Activated CD4-positive, alpha-beta T cell treated with anti-CD3 and anti-CD28 coated beads, Interleukin-10, Interleukin-2, amounts not matched to agents 100 ng/mL and 50 ng/mL, durations not matched to agents 16 hours and 8 hours (primary cell): ENCODE results near the gene PIK3R6.
"Not testable (repeated sequence)": the region's sequence is repeated elsewhere in the genome, so short reads cannot be mapped to it uniquely, and the experiment has no call there.

Source experiments
- DNase-seq: peaks from one replicate; pipeline ENCODE4 v3.0.0-alpha.2; 2020

The PIK3R6 gene

DNA sequence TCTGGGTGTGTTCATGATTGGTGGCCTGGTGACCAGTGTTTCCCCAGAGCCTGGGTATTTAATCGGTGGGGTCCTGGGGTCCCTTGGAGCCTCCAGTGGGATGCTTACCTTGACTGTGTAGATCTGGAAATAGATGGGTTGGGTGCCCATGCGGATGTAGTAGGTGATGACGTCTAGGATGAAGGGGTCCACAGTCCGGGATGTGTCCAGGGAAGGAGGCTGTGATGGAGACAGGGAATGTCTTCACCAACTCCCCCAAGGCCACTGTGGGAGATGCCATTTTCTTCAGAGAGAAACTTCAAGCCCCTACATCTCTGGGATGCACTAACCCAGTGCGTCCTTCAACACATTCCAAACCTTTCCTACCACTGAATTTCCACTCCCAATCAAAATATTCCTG lies 44.2 kb downstream of the PIK3R6 start:
- no peak for DNase-seq

DNA sequence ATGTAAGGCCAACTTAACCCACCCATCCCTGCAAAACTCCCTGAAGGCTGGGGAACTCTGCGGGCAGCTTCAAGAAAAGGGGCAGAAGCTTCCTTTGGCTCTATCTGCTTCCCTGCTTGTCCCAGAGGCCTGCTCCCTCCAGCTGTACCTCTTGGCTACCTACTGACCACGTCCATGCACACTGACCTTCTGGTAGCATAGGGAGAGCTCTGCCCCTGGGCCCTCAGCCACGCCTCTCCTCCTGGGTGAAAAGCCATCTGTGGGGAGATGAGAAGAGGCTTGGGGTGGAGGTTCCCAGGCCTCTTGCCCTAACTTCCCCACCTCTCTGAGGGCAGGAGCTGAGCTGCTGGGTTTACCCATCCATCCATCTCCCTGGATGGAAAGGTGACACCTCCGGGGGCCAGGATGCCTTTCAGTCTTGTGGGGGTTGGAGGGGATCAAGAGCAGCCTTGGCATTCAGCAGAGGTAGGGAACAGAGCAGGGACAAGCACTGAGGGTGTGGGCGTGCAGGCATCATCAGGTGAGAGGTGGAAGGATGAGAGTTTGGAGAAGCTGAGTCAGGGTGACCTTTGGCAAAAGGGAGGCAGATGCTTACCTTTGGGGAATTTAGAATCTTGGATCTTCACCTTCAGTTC lies 45.0 kb downstream of the PIK3R6 start:
- no peak for DNase-seq

DNA sequence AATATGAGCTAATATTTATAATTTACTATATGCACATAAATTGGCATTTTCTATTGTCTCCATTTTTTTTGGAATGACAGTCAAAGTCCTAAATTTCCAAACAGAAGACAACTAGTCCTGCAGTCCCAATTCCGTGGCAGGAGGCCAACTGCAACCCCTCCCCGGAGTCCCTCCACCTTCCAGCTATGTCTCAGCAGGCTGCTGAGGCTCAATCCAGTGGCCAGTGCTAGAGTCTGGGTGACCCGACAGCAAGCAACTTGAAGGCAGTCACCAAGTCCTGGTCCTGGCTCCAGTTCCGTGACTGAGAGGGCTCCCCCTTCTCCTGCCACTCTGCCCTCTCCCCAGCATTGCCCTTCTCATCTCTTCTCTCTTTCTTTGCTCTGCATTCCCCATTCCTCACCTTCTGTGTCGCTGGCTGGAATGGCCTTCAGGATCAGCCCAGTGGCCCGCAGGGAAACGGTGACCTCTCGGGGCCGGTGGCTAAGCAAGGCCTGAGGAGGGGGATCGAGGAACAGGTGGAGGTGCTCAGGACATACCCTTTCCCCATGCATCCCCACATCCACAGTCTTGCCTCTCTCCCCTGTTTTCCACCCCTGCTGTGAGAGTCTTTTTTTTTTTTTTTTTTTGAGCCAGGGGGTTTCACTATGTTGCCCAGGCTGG lies 45.9 kb downstream of the PIK3R6 start:
- no peak for DNase-seq

DNA sequence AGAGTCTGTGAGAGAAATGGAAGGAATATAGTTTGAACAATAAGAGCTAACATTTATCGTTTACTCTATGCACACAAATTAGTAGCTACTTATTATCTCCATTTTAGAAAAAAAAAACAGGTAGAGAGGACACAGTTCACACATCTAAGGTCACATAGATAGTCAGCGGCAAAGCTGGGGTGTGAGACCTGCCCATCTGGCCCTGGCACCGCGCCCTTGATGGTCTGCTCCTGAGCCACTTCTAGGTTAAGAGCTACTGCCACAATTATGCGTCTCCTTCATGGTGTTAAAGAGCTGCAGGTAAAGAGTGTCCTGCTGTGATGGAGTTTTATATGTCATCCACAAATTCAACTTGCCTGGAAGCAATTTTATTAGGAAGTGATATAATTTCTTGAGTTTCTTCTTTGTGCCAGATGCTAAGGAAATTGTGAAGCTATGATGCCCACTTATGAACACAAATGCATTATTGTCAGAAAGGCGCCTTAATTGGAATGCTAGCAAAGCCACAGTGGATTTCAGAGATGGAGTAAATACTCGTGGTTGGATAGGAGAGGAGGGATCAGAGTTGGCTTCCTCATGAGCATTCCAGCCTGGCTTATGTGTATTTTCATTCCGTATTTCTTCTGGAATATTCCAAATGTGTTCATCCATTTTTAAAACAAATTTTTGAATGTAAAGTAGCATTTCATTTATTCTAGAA lies 47.0 kb downstream of the PIK3R6 start:
- no peak for DNase-seq

DNA sequence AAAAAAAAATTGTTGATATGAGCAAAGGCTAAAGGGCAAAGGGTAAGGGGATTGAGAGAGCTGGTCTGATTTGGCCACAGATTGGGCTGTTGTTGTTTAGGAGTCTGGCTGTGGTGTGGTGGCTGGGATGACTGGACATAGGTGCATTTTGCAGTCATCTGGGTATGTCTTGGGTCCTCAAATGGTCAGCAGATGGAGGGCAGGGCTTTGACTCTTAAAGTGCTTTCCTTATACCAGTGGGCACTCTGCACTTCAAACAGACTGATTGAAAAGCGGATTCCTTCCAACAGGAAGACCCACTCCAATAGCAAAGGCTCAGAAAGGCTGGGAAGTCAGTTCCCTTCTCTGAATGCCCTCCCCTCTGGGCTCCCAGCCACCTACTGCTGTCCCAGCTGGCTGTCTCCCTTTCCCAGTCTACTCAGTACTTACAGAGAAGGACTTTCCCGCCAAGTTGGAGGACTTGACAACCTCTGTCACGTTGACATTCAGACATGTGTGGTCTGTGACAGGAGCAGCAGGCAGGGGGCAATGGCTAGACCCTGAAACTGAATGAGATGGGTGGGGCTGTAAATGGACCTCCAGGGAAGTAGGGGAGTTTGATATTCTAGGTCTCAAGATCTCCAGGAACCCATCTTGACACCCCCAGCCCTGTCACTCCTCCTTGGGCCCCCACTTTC lies 48.7 kb downstream of the PIK3R6 start:
- DNase-seq = no peak

DNA sequence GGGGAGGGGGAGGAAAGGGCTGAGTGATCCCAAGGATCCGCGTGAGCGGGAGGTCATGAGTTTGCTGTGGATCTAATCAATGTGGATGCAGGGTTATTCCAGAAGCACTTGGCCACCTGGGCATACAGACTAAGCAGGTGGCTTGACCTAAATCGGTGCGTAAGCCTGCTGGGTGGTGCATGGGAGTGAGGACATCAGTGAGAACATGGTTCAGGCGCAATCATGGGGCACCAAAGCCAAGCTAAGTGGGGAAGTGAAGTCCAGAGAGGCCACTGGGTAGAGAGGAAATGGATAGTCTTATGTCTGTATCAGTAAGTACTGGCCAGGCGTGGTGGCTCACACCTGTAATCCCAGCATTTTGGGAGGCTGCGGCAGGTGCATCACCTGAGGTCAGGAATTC lies 49.4 kb downstream of the PIK3R6 start:
- DNase-seq = no peak

DNA sequence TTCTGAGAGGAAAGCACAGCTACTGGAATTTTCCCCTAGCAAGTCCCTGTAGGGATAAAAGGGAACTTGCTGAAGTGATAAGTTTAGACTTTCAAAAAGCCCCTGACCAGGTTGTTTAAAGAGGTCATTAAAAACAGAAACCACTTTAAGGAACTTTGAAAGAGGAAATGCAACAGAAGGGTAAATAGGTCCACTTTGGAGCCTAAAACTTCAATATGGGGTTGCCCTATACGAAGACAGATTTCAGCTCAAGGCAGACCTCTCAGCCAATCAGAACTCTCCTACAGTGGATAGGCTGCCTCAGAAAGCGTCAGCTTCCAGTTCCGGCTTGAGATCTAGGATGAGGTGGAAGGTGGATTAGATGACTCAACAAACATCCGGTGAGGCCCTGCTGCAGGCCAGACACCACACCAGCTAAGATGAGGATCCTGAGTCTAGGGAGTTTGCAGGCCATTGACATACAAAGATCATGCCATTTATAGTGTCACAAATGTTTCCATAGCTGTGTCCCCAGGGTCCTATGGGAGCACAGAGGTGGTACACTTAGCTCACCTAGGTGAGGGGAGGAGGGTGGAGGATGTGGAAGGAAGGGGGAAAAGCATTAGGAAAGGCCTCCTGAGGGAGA lies 60.4 kb downstream of the PIK3R6 start:
- peak; percentile 59 for DNase-seq

DNA sequence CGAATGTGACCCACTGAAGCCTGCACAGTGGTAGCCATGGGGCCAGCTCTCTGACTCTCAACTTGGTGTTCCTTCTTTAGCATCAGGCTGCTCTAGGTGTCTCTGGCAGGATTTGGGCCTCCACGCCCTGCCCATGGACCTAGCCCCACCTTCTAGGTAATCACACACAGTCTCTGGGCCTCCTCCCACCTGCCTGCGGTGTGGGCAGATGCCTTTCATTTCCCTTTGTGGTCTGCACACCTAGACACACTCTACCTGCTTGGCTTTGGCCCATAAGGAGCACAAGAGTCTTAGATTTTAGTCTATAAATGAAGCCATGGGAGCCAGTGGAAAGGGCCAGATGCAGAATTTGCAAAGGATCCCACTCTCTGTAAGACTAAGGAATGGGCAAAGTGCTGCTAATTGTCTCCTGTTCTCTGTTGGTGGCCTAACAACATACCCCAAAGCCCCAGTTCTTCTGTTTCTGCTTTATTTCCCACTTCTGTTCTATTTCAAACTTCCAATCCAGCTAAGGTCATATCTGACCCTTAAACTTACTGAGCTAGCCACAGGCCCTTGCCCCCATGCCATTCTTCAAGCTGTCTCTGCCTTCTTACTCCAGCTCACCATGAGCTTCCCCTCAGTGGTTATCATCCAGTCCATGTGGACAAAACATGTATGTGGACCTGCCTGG lies 61.1 kb downstream of the PIK3R6 start:
- no peak for DNase-seq

DNA sequence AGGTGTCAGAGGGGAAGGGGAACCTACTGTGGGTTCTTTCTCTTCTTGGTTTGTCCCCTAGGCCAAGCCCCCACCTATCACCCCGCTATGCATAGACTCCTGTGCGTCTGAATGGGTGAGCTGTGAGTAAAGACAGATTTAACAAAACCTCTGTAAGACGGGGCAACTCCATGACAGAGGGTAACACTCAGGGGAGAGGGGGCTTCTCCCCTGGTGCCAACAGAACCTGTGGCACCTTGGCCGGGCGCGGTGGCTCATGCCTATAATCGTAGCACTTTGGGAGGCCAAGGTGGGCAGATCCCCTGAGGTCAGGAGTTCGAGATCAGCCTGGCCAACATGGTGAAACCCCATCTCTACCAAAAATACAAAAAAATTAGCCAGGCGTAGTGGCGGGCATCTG lies 62.1 kb downstream of the PIK3R6 start:
- DNase-seq = not testable (repeated sequence)

DNA sequence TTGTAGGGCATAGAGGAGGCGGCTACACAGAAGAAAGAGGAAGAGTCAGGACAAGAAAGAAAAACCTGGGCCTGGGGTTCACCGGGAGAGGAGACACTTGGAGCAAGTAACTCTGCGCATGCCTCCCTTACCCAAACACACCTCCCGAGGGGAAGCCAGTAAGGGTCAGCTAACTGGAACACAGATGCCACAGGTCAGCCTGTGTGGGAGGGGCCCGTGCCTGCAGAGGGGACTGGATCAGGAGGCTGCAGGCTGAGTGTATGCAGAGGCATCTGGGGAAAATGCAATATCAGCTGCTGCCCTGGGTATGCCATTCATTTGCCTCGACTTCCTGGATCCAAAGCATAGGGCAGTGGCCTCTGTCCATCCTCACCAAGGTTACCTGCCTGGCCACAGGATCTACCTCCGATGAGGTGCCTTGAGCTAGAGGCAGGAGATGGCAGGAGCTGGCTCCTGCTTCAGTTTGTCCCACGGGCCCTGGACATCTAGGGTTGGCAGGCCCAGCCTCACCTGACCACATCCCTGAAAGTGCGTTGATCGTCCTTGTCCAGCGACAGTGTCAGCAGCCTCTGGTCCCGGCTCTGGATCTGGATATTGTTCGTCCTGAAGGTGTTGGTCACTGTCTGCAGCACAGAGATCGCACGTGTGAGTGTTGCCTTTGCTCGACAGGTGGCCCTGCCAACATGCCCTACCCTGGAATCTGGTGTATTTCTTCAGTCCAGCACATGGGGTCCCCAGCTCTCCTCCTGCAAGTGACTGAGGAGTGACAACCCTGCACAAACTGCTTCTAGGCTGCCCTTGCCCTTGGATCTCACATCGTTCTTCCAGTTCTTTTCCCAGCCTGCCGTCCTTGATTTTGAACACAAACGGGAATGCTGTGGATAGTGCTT lies 63.7 kb downstream of the PIK3R6 start:
- DNase-seq = no peak

DNA sequence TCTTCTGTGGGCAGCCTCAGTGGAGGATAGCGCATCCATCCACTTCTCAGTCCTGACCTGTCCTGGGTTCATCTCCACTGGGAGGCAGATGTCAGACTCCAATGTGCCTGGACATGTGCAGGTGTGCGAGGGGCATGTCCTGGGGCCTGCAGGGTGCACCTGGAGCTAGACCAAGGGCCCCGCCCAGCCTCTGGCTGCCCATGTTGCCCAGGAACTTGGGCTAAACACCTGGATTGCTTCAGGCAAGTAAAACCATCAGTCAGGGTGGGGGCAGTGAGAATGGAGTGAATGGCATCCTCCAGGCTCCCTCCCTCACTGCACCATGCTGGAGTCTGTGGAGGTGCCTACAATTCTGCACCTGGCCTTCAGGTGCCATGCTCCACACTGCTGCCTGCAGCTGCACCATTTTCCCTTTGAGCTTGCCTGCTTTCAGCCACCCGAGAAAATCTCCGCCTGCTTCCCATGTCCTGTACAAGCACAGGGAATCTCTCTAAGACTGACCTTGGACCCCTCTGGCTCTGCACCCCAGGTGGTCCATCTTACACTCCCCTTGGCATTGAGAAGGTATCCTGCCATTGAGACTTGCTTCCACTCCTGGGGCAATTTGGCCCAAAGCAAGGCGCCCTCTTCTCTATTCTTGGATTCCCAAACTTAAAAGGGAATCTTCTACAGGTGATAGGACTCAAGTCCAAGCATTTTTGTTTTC lies 66.2 kb downstream of the PIK3R6 start:
- DNase-seq = no peak

DNA sequence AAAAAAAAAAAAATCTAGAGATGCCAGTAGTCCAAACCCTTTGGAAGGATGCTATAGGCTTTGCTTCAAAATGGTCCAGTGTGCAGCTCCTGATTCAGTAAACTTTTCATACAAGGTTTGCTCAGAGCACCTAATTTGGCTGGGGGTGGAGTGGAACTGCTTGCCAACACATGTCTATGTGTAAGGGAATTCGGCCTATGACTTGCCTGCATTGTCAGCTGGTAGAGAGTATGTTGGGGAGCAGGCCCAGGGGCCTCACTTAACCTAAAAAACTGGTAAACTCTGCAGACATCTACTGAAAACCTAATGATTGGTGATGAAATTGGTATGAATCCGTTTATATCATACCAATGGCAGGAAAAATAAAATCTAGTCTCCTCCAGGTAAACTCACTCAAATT lies 66.8 kb downstream of the PIK3R6 start:
- DNase-seq = no peak

DNA sequence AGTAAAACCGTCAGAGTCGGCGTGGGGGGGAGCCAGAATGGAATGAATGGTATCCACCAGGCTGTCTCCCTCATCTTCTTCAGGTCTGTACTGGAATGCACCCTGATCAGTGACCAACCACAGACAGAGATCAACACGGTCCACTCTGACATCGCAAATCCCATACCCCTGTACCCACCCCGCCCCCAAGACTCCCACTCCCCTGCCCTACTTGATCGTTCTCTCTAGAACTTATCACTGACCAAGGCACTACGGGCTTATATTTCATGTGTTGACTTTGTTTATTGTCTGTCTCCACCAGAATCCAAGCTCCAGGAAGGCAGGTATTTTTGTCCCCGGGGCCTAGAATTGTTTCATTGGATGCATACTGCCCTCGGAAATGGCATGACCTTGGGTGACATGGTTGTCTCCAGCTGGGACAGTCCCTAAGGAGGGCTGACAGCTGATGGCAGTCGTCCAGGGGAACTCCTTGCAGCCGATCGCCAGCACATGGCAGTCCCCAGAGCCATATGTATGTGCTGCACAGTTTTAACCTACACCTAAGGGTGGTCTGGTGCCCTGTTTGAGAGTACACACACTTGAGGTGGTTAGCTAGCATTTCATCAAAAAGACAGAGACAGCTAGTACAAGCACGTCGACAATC lies 67.8 kb downstream of the PIK3R6 start:
- no peak for DNase-seq

DNA sequence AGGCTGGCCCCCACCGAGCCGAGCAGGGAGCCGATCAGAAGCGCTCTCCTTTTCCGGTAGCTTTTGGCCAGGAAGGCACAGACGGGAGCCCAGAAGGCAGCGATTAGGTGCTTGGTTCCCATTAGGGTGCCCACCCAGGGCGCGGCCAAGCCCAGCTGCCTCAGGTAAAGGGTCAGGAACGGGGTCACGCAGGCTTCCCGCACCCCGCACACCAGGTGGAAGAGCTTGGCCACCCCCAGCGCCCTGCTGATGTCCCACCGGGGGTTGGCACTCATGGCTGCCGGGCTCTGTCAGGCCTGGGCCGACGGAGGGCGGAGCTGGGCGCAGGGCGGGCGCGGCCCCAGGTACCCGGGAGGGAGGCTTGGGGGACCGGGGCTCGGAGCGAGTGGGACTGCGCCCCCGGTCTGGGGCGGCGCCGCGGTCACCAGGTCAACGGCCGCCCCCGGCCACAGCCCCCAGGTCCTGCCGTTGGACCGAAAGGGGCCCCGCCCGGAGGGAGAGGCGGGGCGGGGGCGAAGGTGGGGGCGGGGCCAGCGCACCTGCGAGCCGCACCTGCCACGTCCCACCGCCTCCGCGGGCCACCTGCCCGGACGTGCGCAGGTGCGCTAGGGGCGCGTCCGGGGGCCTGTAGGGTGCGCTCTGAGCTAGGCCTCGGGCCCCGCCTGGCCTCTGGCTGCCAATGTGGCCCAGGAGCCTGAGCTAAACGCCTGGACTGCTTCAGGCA lies 68.5 kb downstream of the PIK3R6 start, which contains the start of gene MFSD6L:
MFSD6L (minus strand) TSS at position 520 of the 724 bp plus-strand sequence; CDS start at position 275, 245 bp downstream.
- no peak for DNase-seq

DNA sequence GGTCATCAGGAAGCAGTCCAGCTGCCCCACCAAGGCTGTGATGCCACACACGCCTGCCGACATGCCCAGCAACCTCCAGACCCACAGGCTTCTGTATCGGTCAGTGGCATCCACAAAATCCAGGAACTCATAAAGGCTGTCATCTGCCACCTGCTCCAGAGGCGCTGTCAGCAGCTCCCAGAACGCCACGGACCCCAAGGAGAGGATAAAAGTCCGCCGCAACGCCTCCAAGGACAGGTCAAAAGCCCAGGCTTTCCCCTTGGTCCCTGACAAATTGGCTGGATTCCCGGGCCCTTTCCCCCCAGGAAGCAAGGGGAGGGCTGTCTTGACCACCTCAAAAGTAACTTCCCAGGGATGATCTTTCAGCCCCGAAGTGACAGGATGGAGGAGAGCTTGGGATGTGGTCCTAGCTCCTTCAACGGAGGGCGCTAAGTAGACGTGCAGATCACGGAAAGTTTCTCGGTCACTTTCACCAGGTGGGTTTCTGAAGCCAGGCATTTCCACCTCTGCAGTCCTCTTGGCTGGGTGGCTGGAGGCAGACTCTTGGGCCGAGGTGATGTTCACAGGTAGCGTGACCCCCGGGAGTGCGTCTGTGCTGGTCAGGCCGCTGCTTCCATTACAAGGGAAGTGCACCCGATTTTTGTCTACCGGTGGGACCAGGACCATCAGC lies 69.2 kb downstream of the PIK3R6 start:
- DNase-seq = no peak

DNA sequence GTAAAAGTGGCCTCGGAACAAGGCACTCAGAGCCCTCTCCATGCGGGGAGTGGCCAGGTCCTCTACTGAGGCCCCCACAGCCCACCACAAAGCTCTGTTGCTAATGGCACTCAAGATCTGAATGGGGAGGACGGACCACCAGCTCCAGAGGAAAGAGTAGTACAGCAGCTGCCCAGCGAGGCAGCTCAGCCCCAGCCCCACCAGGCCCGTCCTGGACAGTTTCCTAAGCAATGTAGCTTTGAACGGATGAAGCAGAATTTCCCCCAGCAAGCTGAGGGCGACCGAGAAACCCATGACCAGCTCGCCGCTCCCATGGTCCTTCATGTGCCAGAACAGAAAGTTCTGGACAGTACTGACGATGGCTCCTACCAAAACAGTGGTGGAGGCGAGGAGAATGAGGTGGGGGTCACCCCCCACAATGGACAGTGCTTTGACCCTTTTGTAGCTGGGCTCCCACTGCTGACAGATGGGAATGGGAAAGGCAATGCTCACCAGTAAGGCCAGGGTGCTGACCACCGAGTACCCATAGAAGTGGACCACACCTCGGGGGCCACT lies 69.8 kb downstream of the PIK3R6 start:
- DNase-seq = no peak

DNA sequence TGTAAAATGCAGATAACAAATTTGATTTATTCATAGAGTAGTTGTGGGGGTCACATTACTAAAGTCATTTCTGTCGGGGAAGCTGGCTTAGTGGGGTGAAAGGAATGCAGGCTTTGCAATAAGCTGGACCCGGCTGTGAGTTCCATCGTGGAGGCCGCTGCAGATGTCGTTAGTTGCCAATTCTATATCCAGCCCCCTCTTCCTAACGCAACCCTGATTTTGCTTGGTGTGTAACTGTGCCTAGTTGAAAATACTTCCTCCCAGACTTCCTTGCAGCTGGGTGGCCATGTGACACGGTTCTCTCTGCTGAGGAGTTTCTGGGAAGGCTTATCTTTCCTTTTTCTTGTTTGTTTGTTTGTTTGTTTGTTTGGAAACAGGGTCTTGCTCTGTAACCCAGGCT lies 72.8 kb downstream of the PIK3R6 start:
- no peak for DNase-seq

DNA sequence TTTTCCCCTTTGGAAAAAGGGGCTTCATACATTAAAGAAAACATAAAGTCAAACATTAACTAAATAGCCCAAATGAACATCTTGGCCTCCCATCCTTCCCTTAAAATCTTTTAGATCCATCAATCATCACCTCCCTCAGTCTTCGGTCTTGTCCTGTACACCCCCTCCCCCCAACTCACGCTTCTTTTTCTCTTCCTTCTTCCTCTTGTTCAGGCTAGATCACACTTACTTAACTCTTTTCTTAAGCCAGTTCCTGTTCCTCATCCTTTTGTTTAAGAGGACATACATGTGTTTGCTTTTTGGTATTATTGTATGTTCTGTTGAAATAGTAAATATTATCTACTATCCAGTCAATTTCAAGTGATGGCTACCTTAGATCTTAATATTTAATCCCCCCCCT lies 73.8 kb downstream of the PIK3R6 start:
- no peak for DNase-seq

DNA sequence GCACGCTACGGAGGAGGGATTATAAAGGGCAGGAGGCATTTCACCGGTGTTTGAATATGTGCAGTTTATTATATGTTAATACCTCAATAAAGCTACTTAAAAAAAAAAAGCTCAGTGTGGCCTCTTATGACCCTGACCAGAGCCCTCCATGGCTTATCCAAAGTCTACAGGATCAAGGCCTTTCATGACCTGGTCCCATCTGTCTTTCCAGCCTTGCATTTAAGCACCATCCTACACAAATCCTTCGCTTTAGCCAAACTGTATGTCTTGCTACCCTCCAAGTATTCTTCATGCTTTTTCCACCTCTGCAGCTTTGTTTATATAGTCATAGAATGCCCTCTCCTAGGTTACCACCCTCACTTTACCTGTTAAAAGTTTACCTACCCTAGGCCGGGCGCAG lies 74.8 kb downstream of the PIK3R6 start:
- no peak for DNase-seq
